ENCODE data around the gene FAIM2. TPM values are rescaled to one million over a fixed set of nuclear protein-coding genes. Genes with fewer than 3 reads are reported as not detected.
A peak's percentile ranks its signal among the peaks of the same experiment; 100 is the strongest.

FAIM2 gene
- total RNA-seq, 1 experiment from 2014 or later, result not detected

DNA sequence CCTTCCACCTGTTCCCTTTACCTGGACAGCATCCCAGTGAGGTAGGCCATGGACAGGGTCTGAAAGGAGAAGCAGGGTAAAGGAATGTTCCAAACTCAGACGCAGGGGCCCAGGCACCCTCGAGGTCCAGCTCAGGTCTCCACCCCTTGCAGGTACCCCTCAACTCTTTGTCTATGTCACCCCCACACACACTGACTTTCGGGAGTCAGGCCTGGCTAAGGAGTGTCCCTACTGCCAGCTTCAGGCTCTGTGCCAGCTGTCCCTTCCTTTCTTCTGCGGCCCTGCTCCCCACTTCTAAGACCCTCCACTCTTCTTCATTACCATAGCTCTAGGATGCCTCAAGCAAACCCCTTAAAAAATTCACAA, 13.6 kb downstream of the FAIM2 start:
- Mint-ChIP-seq H3K4me1 (ENCODE audit: low read depth, unreplicated experiment) (peaks cover 15% of the 10 kb centered on the region), H3K27ac (ENCODE audit: unreplicated experiment) (no peak overlapping the region), H3K36me3 (ENCODE audit: insufficient read depth, unreplicated experiment) (no peaks in the 10 kb centered on the region), H3K9me3 (ENCODE audit: low read depth, unreplicated experiment) (no peaks in the 10 kb centered on the region), H3K27me3 (ENCODE audit: unreplicated experiment) (peaks cover 11% of the 10 kb centered on the region), H3K4me3 (ENCODE audit: low read depth, unreplicated experiment) (no peak overlapping the region)
- TF ChIP-seq, protein P1, sequence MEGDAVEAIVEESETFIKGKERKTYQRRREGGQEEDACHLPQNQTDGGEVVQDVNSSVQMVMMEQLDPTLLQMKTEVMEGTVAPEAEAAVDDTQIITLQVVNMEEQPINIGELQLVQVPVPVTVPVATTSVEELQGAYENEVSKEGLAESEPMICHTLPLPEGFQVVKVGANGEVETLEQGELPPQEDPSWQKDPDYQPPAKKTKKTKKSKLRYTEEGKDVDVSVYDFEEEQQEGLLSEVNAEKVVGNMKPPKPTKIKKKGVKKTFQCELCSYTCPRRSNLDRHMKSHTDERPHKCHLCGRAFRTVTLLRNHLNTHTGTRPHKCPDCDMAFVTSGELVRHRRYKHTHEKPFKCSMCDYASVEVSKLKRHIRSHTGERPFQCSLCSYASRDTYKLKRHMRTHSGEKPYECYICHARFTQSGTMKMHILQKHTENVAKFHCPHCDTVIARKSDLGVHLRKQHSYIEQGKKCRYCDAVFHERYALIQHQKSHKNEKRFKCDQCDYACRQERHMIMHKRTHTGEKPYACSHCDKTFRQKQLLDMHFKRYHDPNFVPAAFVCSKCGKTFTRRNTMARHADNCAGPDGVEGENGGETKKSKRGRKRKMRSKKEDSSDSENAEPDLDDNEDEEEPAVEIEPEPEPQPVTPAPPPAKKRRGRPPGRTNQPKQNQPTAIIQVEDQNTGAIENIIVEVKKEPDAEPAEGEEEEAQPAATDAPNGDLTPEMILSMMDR (IDR thresholded peaks at IDR 0.05; ENCODE audit: unreplicated experiment), result no peak
- CTCF ChIA-PET, result interaction anchor here (0.9 kb wide), 1 partner anchor 23 kb away, joined by 3 read pairs; no protein-coding TSS in a partner anchor
- no peak for DNase-seq
- intact Hi-C loops (cut with micrococcal nuclease; ENCODE audit: unreplicated experiment), result no loop called here
- BruUV-seq (replicated peaks), result no TSS peak

- DNase-seq, result no peak
- Mint-ChIP-seq H3K4me1 (ENCODE audit: low read depth, unreplicated experiment) (peaks cover 12% of the 10 kb centered on the region), H3K27ac (ENCODE audit: unreplicated experiment) (no peak overlapping the region), H3K9me3 (ENCODE audit: low read depth, unreplicated experiment) (no peaks in the 10 kb centered on the region), H3K27me3 (ENCODE audit: unreplicated experiment) (peaks cover 15% of the 10 kb centered on the region), H3K4me3 (ENCODE audit: low read depth, unreplicated experiment) (no peak overlapping the region), H3K36me3 (ENCODE audit: insufficient read depth, unreplicated experiment) (no peaks in the 10 kb centered on the region)
- BruUV-seq (replicated peaks), result no TSS peak
- CTCF ChIA-PET, result interaction anchor here (0.6 to 0.9 kb wide), 2 partner anchors 22 to 94 kb away, joined by 3 read pairs; no protein-coding TSS in a partner anchor
- intact Hi-C loops (cut with micrococcal nuclease; ENCODE audit: unreplicated experiment), result no loop called here
- TF ChIP-seq, protein P1 (IDR thresholded peaks at IDR 0.05; ENCODE audit: unreplicated experiment), result no peak
Observed at GRCh38 chr12:49889361-49890095, 14.2 kb downstream of the FAIM2 start.

DNA sequence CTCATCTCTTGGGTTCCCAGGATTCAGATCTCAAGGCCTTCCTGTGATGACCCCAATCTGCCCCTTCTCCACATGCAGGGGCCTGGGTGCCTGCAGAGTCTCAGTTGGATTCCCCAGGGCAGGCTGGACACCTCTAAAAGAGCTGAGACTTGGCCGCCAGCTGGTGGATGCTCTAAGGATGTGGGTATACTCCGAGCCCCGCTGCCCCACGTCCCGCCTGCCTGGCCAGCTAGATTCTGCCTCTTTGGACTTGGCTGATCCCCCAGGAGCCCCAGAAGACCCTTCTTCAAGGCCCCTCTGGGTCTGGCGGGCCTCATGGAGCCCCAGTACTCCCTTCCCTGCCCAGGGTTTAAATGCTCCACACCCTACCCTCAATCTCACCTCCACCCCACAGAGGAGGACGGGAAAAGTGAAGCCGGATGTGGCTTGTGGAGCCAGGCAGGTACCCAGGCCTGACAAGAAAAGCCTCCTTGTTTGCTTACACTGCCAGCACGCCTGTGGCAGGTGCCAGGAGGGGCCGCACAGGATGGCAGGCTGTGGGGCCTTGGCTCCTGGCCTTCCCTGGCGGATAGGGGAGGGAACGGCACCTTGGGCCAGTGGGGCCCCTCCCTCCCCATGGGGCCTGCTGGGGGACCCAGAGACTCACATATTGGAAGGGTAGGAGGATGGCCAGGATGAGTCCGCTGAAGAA, 15.1 kb downstream of the FAIM2 start:
- peak; percentile 51 for DNase-seq
- Mint-ChIP-seq H3K4me3 (ENCODE audit: low read depth, unreplicated experiment) (no peak overlapping the region), H3K36me3 (ENCODE audit: insufficient read depth, unreplicated experiment) (no peaks in the 10 kb centered on the region), H3K27ac (ENCODE audit: unreplicated experiment) (no peak overlapping the region), H3K4me1 (ENCODE audit: low read depth, unreplicated experiment) (peaks cover 9% of the 10 kb centered on the region), H3K9me3 (ENCODE audit: low read depth, unreplicated experiment) (no peaks in the 10 kb centered on the region), H3K27me3 (ENCODE audit: unreplicated experiment) (peaks cover 24% of the 10 kb centered on the region)
- intact Hi-C loops (cut with micrococcal nuclease; ENCODE audit: unreplicated experiment), result no loop called here
- CTCF ChIA-PET, result interaction anchor here (0.6 kb wide), 1 partner anchor 95 kb away, joined by 3 read pairs; no protein-coding TSS in a partner anchor
- no TSS peak for BruUV-seq (replicated peaks)
- TF ChIP-seq, protein P1 (IDR thresholded peaks at IDR 0.05; ENCODE audit: unreplicated experiment), result no peak

GRCh38 chr12:49887536-49888401, 15.9 kb downstream of the FAIM2 start:
- no peaks in the 10 kb centered on the region for H3K9me3 Mint-ChIP-seq (ENCODE audit: low read depth, unreplicated experiment)
- no peaks in the 10 kb centered on the region for H3K36me3 Mint-ChIP-seq (ENCODE audit: insufficient read depth, unreplicated experiment)
- H3K4me1 Mint-ChIP-seq (ENCODE audit: low read depth, unreplicated experiment), result peaks cover 7% of the 10 kb centered on the region
- no TSS peak for BruUV-seq (replicated peaks)
- peaks cover 30% of the 10 kb centered on the region for H3K27me3 Mint-ChIP-seq (ENCODE audit: unreplicated experiment)
- DNase-seq, result no peak
- CTCF ChIA-PET, result no interaction called here
- no peak overlapping the region for H3K27ac Mint-ChIP-seq (ENCODE audit: unreplicated experiment)
- intact Hi-C loops (cut with micrococcal nuclease; ENCODE audit: unreplicated experiment), result no loop called here
- TF ChIP-seq, protein P1 (IDR thresholded peaks at IDR 0.05; ENCODE audit: unreplicated experiment), result no peak
- H3K4me3 Mint-ChIP-seq (ENCODE audit: low read depth, unreplicated experiment), result no peak overlapping the region
